Left renal pelvis (tissue), 4 donors: ENCODE results near the gene CACNA1G. TPM values are rescaled to one million over a fixed set of nuclear protein-coding genes. Genes with fewer than 3 reads are reported as not detected.

Experiments used
- DNase-seq, 4 donors: peaks; one replicate each; pipeline ENCODE4 v3.0.0-alpha.2; 2013; ENCODE audit warnings: low read depth in 4 of 4, low spot score in 3 of 4
- polyA plus RNA-seq, 4 donors: library from polyadenylated mRNA; unstranded; fragments of 120-200 nt; gene quantifications; one replicate each; pipeline ENCODE4 v1.2.1, GENCODE V29; 2013; ENCODE audit not compliant: insufficient read length in 4 of 4

CACNA1G gene
- polyA plus RNA-seq, 4 donors = 6.3 to 13.8 (median 7.4) TPM

- no peak for DNase-seq
Measured at GRCh38 chr17:50608700-50609379, 48.3 kb downstream of the CACNA1G start.

DNA sequence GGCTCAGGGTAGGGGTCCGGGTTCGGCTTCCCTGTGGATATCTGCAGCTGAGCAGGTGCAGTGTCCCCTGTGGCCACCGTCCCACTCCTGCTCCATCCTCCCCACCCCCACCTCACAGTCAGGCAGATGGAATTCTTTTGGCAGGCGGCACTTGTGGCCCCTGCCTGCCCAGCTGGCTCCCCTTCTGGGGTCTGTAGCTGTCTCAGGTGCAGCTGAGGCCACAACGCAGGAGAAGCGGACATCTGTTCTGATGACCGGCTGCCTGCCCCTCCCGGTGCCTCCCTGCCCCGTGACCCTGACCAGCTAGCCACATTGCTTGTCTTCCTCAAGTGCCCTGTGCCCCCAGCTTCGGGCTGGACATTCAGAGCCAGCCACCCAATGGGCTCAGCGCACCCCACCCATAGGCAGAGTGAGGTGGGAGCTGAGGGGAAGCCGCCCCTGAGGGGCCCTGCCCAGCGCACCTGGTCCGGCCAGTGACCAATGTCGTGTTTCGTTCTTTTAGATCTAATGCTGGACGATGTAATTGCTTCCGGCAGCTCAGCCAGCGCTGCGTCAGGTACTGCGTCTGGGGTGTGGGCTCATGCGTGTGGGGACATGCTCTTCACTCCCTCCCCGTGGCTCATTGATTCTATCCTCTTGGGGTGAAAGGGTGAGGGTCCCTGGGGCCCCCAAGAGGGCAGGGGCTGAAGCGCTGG, 49.0 kb downstream of the CACNA1G start:
- no peak for DNase-seq

DNA sequence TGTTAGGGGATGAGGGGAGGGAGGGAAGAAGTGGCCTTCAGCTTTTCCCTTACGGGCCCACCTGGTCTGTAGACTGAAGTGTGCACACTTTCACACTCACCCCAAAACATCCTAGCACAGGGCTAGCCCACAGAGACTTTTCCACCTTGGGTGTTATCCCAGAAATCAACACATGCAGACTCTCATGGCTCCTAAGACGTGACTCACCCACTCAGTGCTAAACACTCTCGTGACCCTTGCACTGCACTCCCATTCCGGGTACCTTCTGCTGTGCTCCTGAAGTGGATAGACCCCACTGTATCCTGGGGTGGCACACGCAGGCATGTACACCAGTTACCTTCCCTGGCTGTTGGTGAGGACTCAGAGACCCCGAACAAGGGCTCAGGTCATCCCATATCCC, 51.1 kb downstream of the CACNA1G start:
- no peak for DNase-seq

GRCh38 chr17:50612281-50612680, 51.8 kb downstream of the CACNA1G start:
- no peak for DNase-seq

DNA sequence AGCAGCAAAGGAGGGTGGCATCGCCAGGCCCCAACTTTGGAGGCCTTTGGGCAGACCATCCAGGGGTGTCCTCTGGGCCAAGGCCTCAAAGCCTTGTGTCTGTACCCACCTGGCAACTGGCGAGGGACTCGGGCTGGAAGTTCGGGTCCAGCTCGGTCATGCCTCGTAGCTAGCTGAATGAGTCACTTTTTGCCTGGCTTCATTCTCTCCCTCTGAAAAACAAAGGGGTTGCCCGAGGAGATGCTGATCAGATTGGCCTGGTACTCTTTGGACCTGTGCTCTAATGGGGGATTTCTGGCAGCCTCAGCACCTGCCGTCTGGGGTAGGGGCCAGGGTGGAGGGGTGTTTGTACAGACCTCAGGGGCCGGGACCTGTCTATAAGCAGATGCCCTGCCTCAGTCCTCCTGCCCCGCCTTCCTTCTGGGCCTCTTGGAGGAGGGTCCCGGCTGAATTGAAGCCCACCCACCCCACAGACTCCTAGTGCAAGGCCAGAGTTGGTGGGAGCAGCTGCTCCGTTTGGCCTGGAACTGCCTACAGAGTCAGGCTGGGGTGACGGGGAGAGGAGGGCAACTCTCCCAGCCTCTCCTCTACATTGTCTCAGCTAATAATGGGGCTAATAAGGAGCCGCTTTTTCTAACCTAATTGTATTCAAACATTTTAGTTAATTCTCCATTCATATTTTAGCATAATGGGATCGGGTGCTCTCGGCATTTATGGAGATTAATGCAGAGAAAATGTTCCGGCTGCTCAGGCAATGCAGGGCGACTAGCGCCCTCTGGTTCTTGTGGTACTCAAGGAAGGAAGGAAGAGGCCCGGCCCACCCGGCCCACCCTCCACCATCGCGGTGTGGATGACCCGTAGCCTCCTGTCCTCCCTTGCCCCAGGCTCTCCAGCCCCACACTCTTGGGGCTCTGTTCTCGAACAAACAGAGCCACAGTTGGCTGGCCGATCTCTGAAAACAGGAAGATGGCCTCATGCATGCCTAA, 52.8 kb downstream of the CACNA1G start:
- no peak for DNase-seq

DNA sequence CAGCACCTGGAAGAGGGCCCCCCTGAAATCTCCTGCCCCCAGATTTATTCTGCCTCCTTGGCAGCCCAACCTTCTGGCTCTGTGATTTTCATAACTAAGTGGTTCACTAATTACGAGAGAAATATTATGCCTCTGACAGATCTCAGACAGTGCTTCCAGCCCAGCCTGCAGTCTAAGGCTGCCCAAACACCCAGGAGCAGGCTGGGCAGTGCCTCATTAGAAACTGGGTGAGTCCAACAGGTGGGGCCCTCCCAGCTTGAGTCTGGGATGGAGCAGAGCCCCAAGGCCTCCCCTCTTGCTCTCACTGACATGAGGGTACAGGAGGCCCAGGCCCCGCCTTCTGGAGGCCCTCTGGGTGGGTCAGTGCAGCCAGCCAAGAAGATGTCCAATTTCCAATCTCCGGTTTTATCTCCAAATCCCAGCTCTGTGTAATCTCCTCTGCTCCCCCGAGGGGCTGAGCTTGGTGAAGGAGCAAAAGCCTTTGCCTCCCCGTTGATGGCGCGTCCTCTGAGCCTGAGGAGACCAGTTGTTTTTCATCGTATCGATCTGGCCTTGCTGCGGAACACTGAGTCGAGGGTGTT, 54.0 kb downstream of the CACNA1G start:
- DNase-seq = no peak

GRCh38 chr17:50615828-50616227, 55.3 kb downstream of the CACNA1G start:
- DNase-seq = no peak

DNA sequence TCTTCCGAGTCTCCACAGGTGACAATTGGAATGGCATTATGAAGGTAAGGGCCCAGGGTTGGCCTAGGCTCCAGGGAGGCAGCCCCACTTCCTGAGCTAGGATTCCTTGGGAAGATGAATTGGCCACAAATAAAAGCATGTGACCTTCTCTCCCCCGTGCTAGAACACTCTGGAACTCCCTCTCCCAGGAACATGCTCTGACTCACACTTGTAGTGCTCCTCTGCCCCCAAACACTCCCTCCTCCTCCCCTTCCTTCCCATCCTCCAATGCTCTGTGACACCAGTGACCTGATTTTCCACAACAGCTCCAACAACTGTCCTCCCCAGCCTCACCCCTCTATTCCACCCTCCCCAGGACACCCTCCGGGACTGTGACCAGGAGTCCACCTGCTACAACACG, 57.8 kb downstream of the CACNA1G start:
- DNase-seq = no peak

GRCh38 chr17:50618941-50619340, 58.4 kb downstream of the CACNA1G start:
- no peak for DNase-seq

DNA sequence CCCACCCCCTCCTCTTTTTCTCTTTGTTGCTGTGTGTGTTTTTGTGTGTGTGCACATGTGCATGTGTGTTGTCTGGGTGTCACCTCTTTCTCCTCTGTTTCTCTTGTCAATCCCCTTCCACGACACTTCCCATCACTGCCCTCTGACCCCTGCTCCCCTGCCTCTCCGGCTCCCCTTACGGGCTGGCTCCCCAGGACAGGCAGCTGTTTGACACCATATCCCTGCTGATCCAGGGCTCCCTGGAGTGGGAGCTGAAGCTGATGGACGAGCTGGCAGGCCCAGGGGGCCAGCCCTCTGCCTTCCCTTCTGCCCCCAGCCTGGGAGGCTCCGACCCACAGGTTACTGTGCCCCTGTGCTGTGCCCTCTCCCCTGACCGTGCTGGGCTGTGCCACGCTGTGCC, 59.0 kb downstream of the CACNA1G start:
- DNase-seq = no peak

DNA sequence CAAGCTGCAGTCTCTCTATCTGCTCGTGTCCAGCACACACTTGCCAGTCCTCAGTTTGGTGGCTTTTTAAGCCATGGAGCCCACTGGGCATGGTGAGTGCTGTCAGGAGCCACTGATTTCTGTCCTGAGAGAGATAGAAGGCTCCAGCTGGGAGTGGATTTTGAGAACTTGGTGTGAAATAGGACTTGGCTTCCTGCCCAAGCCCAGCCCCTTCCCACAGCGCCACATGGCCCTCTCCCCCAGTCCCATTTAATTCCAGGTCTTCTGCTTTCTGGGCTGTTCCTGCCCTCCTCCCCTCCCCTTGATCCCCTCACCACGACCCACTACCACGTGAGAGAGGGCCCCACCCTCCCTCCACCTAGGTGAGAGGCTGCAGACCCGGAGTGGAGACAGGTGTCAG, 59.7 kb downstream of the CACNA1G start:
- no peak for DNase-seq

GRCh38 chr17:50620858-50621257, 60.3 kb downstream of the CACNA1G start:
- DNase-seq = no peak

- no peak for DNase-seq
Measured at GRCh38 chr17:50621574-50622031, 61.1 kb downstream of the CACNA1G start.

DNA sequence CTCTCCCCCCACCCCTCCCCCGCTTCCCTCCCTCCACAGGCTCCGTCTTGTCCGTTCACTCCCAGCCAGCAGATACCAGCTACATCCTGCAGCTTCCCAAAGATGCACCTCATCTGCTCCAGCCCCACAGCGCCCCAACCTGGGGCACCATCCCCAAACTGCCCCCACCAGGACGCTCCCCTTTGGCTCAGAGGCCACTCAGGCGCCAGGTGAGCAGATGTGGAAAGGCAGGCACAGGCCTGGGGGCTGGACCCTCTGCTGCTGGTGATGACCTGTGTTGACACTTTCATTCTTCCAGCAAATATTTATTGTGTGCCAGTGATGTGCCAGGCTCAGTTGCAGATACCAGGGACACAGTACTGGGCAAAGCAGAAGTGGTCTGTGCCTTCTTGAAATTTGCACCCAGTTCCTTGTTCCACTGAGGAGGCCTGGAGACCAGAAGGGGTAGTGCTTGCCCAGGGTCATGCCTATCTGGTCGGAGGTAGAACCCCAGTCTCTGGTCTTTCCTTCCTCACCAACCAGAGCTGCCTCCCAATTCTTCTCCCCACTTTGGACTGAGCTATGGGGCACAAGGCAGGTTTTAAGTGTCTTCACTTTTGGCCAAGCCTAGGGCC, 63.9 kb downstream of the CACNA1G start:
- no peak for DNase-seq

DNA sequence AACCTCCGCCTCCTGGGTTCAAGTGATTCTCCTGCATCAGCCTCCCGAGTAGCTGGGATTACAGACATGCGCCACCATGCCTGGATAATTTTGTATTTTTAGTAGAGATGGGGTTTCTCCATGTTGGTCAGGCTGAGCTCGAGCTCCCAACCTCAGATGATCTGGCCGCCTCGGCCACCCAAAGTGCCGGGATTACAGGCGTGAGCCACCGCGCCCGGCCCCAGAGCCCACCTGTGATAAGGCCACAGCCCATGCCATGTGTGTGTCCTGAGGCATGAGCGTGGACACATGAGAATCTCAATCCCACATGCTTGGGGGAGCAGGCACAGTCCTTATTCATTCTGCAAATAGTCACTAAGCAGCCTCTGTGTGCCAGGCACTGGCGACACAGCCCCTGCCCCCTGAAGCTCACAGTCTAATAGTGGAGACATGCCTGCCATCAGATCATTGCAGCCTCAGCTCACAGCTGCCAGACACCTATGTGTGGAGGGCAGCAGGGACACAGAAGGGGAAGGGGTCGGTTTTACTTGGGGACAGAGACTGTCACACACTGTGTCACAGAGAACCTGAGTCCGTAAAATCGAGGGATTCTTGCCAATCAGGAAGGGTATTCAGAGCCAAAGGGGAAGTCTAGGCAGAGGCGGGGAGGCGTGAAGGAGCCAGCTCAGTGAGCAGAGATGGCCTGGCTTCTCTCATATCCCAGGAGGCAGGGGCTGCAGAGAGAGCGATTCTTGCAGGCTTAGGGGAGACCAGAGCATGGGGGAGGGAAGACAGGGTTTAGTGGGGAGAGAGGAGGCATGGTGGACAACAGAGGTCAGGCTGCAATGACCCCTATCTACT, 64.7 kb downstream of the CACNA1G start:
- DNase-seq = no peak

DNA sequence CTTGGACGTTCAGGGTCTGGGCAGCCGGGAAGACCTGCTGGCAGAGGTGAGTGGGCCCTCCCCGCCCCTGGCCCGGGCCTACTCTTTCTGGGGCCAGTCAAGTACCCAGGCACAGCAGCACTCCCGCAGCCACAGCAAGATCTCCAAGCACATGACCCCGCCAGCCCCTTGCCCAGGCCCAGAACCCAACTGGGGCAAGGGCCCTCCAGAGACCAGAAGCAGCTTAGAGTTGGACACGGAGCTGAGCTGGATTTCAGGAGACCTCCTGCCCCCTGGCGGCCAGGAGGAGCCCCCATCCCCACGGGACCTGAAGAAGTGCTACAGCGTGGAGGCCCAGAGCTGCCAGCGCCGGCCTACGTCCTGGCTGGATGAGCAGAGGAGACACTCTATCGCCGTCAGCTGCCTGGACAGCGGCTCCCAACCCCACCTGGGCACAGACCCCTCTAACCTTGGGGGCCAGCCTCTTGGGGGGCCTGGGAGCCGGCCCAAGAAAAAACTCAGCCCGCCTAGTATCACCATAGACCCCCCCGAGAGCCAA, 65.6 kb downstream of the CACNA1G start:
- peak in 2 of 4 donors; percentile 61 to 68 for DNase-seq

- DNase-seq = no peak
Measured at GRCh38 chr17:50627036-50627781, 66.7 kb downstream of the CACNA1G start.

- no peak for DNase-seq
Measured at GRCh38 chr17:50627782-50628601, 67.5 kb downstream of the CACNA1G start.
